ENCODE results near the gene NUP205.

DNA sequence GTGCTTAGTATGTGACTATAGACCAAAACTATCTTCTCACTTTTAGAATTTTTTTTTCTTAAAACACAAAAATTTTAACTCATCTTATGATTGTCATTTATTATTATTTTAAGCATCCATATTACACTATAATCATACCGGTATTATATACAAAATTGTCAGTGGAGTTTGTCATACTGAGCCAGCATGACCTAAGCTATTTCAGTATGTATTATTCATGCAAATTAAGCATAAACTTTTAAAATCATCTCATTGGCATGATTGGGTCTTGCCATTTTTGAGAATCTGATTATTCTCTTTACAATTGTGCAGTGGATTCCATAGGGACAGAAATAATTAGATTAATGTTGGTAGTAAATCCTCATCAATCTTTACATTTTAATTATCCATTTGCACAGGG lies 58.4 kb downstream of the NUP205 start:
- TF ChIP-seq EZH2 (IDR thresholded peaks at IDR 0.05; ENCODE audit: low read length, unreplicated experiment), result no peak
- TF ChIP-seq, protein P1, sequence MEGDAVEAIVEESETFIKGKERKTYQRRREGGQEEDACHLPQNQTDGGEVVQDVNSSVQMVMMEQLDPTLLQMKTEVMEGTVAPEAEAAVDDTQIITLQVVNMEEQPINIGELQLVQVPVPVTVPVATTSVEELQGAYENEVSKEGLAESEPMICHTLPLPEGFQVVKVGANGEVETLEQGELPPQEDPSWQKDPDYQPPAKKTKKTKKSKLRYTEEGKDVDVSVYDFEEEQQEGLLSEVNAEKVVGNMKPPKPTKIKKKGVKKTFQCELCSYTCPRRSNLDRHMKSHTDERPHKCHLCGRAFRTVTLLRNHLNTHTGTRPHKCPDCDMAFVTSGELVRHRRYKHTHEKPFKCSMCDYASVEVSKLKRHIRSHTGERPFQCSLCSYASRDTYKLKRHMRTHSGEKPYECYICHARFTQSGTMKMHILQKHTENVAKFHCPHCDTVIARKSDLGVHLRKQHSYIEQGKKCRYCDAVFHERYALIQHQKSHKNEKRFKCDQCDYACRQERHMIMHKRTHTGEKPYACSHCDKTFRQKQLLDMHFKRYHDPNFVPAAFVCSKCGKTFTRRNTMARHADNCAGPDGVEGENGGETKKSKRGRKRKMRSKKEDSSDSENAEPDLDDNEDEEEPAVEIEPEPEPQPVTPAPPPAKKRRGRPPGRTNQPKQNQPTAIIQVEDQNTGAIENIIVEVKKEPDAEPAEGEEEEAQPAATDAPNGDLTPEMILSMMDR (conservative IDR thresholded peaks at IDR 0.05; ENCODE audit: low read depth, low read length), result no peak
- no peak for TF ChIP-seq EZH2phosphoT487 (IDR thresholded peaks at IDR 0.05; ENCODE audit: borderline replicate concordance, low read length)
